HepG2 (cell line): ENCODE data around the gene ZNF341. TPM values are rescaled to one million over a fixed set of nuclear protein-coding genes. Genes with fewer than 3 reads are reported as not detected.

Experiments
- AHDC1 ChIP-seq: sonication (generic); formaldehyde crosslinking; IDR thresholded peaks from 2 replicates; pipeline ENCODE4 v1.5.1; 2020; ENCODE audit warnings: mild to moderate bottlenecking, missing genetic modification reagents, borderline replicate concordance
- ARID5B ChIP-seq: IDR thresholded peaks from 2 replicates; pipeline ENCODE4 v1.4.0; 2020; ENCODE audit warnings: mild to moderate bottlenecking, missing genetic modification reagents
- DDIT3 ChIP-seq: sonication (generic); formaldehyde crosslinking; IDR thresholded peaks from 2 replicates; pipeline ENCODE4 v1.4.0; 2020; ENCODE audit warnings: mild to moderate bottlenecking, missing genetic modification reagents
- ETV6 ChIP-seq: sonication (generic); formaldehyde crosslinking; conservative IDR thresholded peaks from 2 replicates; pipeline ENCODE4 v1.4.0; 2020; ENCODE audit warnings: missing genetic modification reagents
- HMG20B ChIP-seq: conservative IDR thresholded peaks from 2 replicates; pipeline ENCODE4 v1.6.1; 2016; ENCODE audit warnings: missing genetic modification reagents, missing compliant biosample characterization
- MAF1 ChIP-seq: sonication (generic); formaldehyde crosslinking; IDR thresholded peaks from 2 replicates; pipeline ENCODE4 v1.5.0; 2020; ENCODE audit warnings: missing genetic modification reagents, borderline replicate concordance
- MEIS1 ChIP-seq: sonication (generic); formaldehyde crosslinking; IDR thresholded peaks from 2 replicates; pipeline ENCODE4 v1.9.0; 2021; ENCODE audit warnings: mild to moderate bottlenecking, missing genetic modification reagents, moderate library complexity, borderline replicate concordance
- MYPOP ChIP-seq: sonication (generic); formaldehyde crosslinking; IDR thresholded peaks from 2 replicates; pipeline ENCODE4 v1.8.1; 2023; ENCODE audit warnings: mild to moderate bottlenecking, moderate library complexity, missing genetic modification reagents
- SNAI1 ChIP-seq: sonication (generic); formaldehyde crosslinking; IDR thresholded peaks from 2 replicates; pipeline ENCODE4 v1.5.0; 2020; ENCODE audit warnings: mild to moderate bottlenecking, missing genetic modification reagents, borderline replicate concordance
- SP4 ChIP-seq: sonication (generic); formaldehyde crosslinking; IDR thresholded peaks from 2 replicates; pipeline ENCODE4 v1.8.1; 2023; ENCODE audit warnings: mild to moderate bottlenecking, missing genetic modification reagents
- SUZ12 ChIP-seq: fragments of 150-350 bp; IDR thresholded peaks from 2 replicates; pipeline ENCODE4 v1.6.1; 2014; ENCODE audit warnings: low read depth, low read length
- THAP7 ChIP-seq: sonication (generic); formaldehyde crosslinking; IDR thresholded peaks from 2 replicates; pipeline ENCODE4 v1.8.1; 2023; ENCODE audit warnings: mild to moderate bottlenecking, missing genetic modification reagents
- ZIK1 ChIP-seq: sonication (generic); formaldehyde crosslinking; IDR thresholded peaks from 2 replicates; pipeline ENCODE4 v1.5.0; 2020; ENCODE audit warnings: mild to moderate bottlenecking, low read depth, missing genetic modification reagents, borderline replicate concordance
- ZNF329 ChIP-seq: sonication (generic); formaldehyde crosslinking; IDR thresholded peaks from 2 replicates; pipeline ENCODE4 v1.9.0; 2021; ENCODE audit warnings: low read depth, mild to moderate bottlenecking, missing genetic modification reagents
- ZNF34 ChIP-seq: sonication (generic); formaldehyde crosslinking; IDR thresholded peaks from 2 replicates; pipeline ENCODE4 v1.4.0; 2020; ENCODE audit warnings: mild to moderate bottlenecking, missing genetic modification reagents, borderline replicate concordance
- ZSCAN21 ChIP-seq: sonication (generic); formaldehyde crosslinking; IDR thresholded peaks from 2 replicates; pipeline ENCODE4 v1.8.0; 2022; ENCODE audit warnings: mild to moderate bottlenecking, missing genetic modification reagents, moderate library complexity, borderline replicate concordance
- polyA plus RNA-seq, 8 experiments: library from polyadenylated mRNA; depleted of rRNA in 3 of 8; stranded (reverse) in 7 of 8; unstranded in 1 of 8; fragments of >200 nt; fragmentation: Illumina TruSeq in 4 of 8; extraction: Trizol in 4 of 8; gene quantifications; 2 replicates each; pipeline versions ENCODE4 v1.2.1 to v1.2.3, GENCODE V29; 2011 to 2016; ENCODE audit warnings: low read depth in 4 of 8, missing spikeins in 1 of 8, mixed read lengths in 1 of 8; ENCODE audit not compliant: insufficient read depth in 1 of 8
- total RNA-seq, 5 experiments: library from RNA; depleted of rRNA; stranded (reverse); fragments of >200 nt; fragmentation: Illumina TruSeq; extraction: Trizol; gene quantifications; 2 replicates each; pipeline ENCODE4 v1.2.3, GENCODE V29; 2016; ENCODE audit warnings: low read depth in 1 of 5

The ZNF341 gene
- total and polyA plus RNA-seq, 2 of the 13 experiments (the other 11 are each of a cell fraction or from before 2014, with no cell fraction given): 1.1 to 2.2 TPM

- TF ChIP-seq ZSCAN21 (CRISPR knock-in tag) (peak; percentile 95), SNAI1 (CRISPR knock-in tag) (no peak), AHDC1 (CRISPR knock-in tag) (peak; percentile 77; the same call in 1 of the 2 replicates), SP4 (CRISPR knock-in tag) (peak; percentile 72), ZNF34 (CRISPR knock-in tag) (no peak), ETV6 (CRISPR knock-in tag) (0 out of 2 replicates have a peak, but pooled peaks have one; percentile 56), DDIT3 (CRISPR knock-in tag) (no peak), ARID5B (CRISPR knock-in tag) (peak; percentile 90), SUZ12 (no peak), MAF1 (CRISPR knock-in tag) (no peak), ZNF329 (CRISPR knock-in tag) (no peak), ZIK1 (no peak), THAP7 (CRISPR knock-in tag) (no peak), MEIS1 (CRISPR knock-in tag) (peak; percentile 95; the same call in 1 of the 2 replicates), HMG20B (peak; percentile 82), MYPOP (CRISPR knock-in tag) (no peak; the same call in 1 of the 2 replicates)
Measured at GRCh38 chr20:33701629-33702450, 30.0 kb upstream of the ZNF341 start (continued).
